IMR-90 (cell line): ENCODE measurements around the gene ENO4. TPM values are rescaled to one million over a fixed set of nuclear protein-coding genes. Genes with fewer than 3 reads are reported as not detected.

Experiments used
- ATAC-seq: fragments of 200-7000 bp; cut with Tn5 transposase; 2 replicates; pipeline ENCODE4 v1.9.1; 2020; ENCODE audit warnings: low read depth, mild to moderate bottlenecking, moderate library complexity
- BruUV-seq: library from RNA; stranded (reverse); fragments of 400-500 nt; replicated peaks from 2 replicates; lab custom pipeline; 2021; lab: Mats Ljungman, UMichigan
- CTCF ChIA-PET: fragments of 300-600 bp; formaldehyde crosslinking; extraction: SDS; loops from one replicate; lab custom pipeline; 2021; ENCODE audit warnings: antibody characterized with exemption; lab: Yijun Ruan, JAX
- POLR2A ChIA-PET: fragments of 300-600 bp; sonication (Branson Sonifier 250); formaldehyde crosslinking; loops from one replicate; lab custom pipeline; 2022; ENCODE audit warnings: antibody characterized with exemption; ENCODE audit not compliant: unreplicated experiment; lab: Charles Lee
- DNase-seq: peaks from one replicate; pipeline ENCODE4 v3.0.0; 2013
- H2AFZ ChIP-seq: replicated peaks from 2 replicates; pipeline ENCODE3; 2013; ENCODE audit warnings: low read length, mild to moderate bottlenecking; ENCODE audit not compliant: poor library complexity
- H2AK5ac ChIP-seq: 2 replicates; pipeline ENCODE4 v1.6.1; 2013; ENCODE audit warnings: low read depth, low read length, inconsistent platforms
- H2AK9ac ChIP-seq: replicated peaks from 2 replicates; pipeline ENCODE3; 2013; ENCODE audit warnings: mild to moderate bottlenecking, low read depth, low read length, moderate library complexity; ENCODE audit not compliant: poor library complexity
- H2BK120ac ChIP-seq: 2 replicates; pipeline ENCODE4 v1.6.1; 2013; ENCODE audit warnings: low read depth, low read length, inconsistent platforms
- H2BK15ac ChIP-seq: 3 replicates; pipeline ENCODE4 v1.6.1; 2013; ENCODE audit warnings: low read depth, low read length, inconsistent platforms
- H2BK20ac ChIP-seq: 2 replicates; pipeline ENCODE4 v1.6.1; 2013; ENCODE audit warnings: low read depth, mild to moderate bottlenecking, inconsistent platforms, low read length, moderate library complexity
- H2BK5ac ChIP-seq: 2 replicates; pipeline ENCODE4 v1.6.1; 2013; ENCODE audit warnings: mild to moderate bottlenecking, low read depth, low read length, inconsistent platforms; ENCODE audit not compliant: poor library complexity, severe bottlenecking
- H3K14ac ChIP-seq: replicated peaks from 2 replicates; pipeline ENCODE4 v1.6.1; 2013; ENCODE audit warnings: low read depth, low read length, inconsistent platforms
- H3K18ac ChIP-seq: 2 replicates; pipeline ENCODE4 v1.6.1; 2013; ENCODE audit warnings: low read depth, low read length, control low read depth
- H3K23ac ChIP-seq: 2 replicates; pipeline ENCODE4 v1.6.1; 2013; ENCODE audit warnings: low read depth, low read length, inconsistent platforms
- H3K27ac ChIP-seq: 2 replicates; pipeline ENCODE4 v1.5.1; 2013; ENCODE audit warnings: mild to moderate bottlenecking, control low read depth, low read length; ENCODE audit not compliant: insufficient read depth
- H3K27me3 ChIP-seq: 2 replicates; pipeline ENCODE4 v1.6.1; 2013; ENCODE audit warnings: low read length; ENCODE audit not compliant: control insufficient read depth, insufficient read depth
- H3K36me3 ChIP-seq: 2 replicates; pipeline ENCODE4 v1.6.1; 2013; ENCODE audit warnings: low read length, mixed read lengths; ENCODE audit not compliant: control insufficient read depth, insufficient read depth
- H3K4ac ChIP-seq: 2 replicates; pipeline ENCODE4 v1.6.1; 2013; ENCODE audit warnings: low read depth, low read length, inconsistent platforms
- H3K4me1 ChIP-seq: 2 replicates; pipeline ENCODE4 v1.6.1; 2013; ENCODE audit warnings: low read length, mixed read lengths; ENCODE audit not compliant: control insufficient read depth, insufficient read depth
- H3K4me2 ChIP-seq: 2 replicates; pipeline ENCODE4 v1.6.1; 2013; ENCODE audit warnings: low read depth, mild to moderate bottlenecking, control low read depth, low read length, moderate library complexity
- H3K4me3 ChIP-seq: 2 replicates; pipeline ENCODE4 v1.5.1; 2013; ENCODE audit warnings: low read depth, mild to moderate bottlenecking, control low read depth, low read length, moderate library complexity; ENCODE audit not compliant: insufficient read depth
- H3K56ac ChIP-seq: 2 replicates; pipeline ENCODE4 v1.6.1; 2013; ENCODE audit warnings: low read length, inconsistent platforms; ENCODE audit not compliant: insufficient read depth; ENCODE audit errors: extremely low read depth
- H3K79me1 ChIP-seq, 2 experiments: 2 replicates each; pipeline ENCODE4 v1.6.1; 2013; ENCODE audit warnings: low read length in 2 of 2, inconsistent platforms in 1 of 2, low read depth in 1 of 2
- H3K9ac ChIP-seq: 2 replicates; pipeline ENCODE4 v1.6.1; 2013; ENCODE audit warnings: low read depth, low read length, control low read depth
- H3K9me1 ChIP-seq: 2 replicates; pipeline ENCODE4 v1.6.1; 2013; ENCODE audit warnings: low read length, inconsistent platforms; ENCODE audit not compliant: insufficient read depth
- H3K9me3 ChIP-seq: 2 replicates; pipeline ENCODE4 v1.6.1; 2013; ENCODE audit warnings: low read length; ENCODE audit not compliant: control insufficient read depth, insufficient read depth
- H4K20me1 ChIP-seq: 2 replicates; pipeline ENCODE4 v1.6.1; 2013; ENCODE audit warnings: low read length, inconsistent platforms; ENCODE audit not compliant: insufficient read depth
- H4K5ac ChIP-seq: 2 replicates; pipeline ENCODE4 v1.6.1; 2013; ENCODE audit warnings: mild to moderate bottlenecking, low read depth, low read length, control low read depth
- H4K8ac ChIP-seq, 2 experiments: 2 replicates each; pipeline ENCODE4 v1.6.1; 2013; ENCODE audit warnings: low read depth in 2 of 2, low read length in 2 of 2, control low read depth in 1 of 2, inconsistent platforms in 1 of 2
- H4K91ac ChIP-seq: 2 replicates; pipeline ENCODE4 v1.6.1; 2013; ENCODE audit warnings: low read depth, low read length, inconsistent platforms; ENCODE audit not compliant: insufficient read depth
- BHLHE40 ChIP-seq: fragments of 150-350 bp; IDR thresholded peaks from 2 replicates; pipeline ENCODE4 v1.6.1; 2016; ENCODE audit warnings: mild to moderate bottlenecking, low read depth, low read length
- CEBPB ChIP-seq: IDR thresholded peaks from 2 replicates; pipeline ENCODE4 v1.6.1; 2012; ENCODE audit warnings: low read depth, low read length, improper control_type of control experiment
- CHD1 ChIP-seq: IDR thresholded peaks from 2 replicates; pipeline ENCODE4 v1.6.1; 2012; ENCODE audit warnings: low read depth, low read length, improper control_type of control experiment
- ELK1 ChIP-seq: fragments of 150-350 bp; IDR thresholded peaks from 2 replicates; pipeline ENCODE4 v1.6.1; 2016; ENCODE audit warnings: low read depth, mild to moderate bottlenecking, low read length, moderate library complexity, borderline replicate concordance
- MAFK ChIP-seq: IDR thresholded peaks from 2 replicates; pipeline ENCODE4 v1.6.1; 2012; ENCODE audit warnings: low read depth, low read length, improper control_type of control experiment
- MXI1 ChIP-seq: IDR thresholded peaks from 2 replicates; pipeline ENCODE4 v1.6.1; 2012; ENCODE audit warnings: low read depth, mild to moderate bottlenecking, low read length, moderate library complexity, borderline replicate concordance
- NFE2L2 ChIP-seq: fragments of 150-350 bp; IDR thresholded peaks from 2 replicates; pipeline ENCODE4 v1.6.1; 2016; ENCODE audit warnings: low read depth, mild to moderate bottlenecking, low read length
- POLR2A ChIP-seq: IDR thresholded peaks from 2 replicates; pipeline ENCODE4 v1.6.1; 2012; ENCODE audit warnings: mild to moderate bottlenecking, low read depth, low read length
- RCOR1 ChIP-seq: IDR thresholded peaks from 2 replicates; pipeline ENCODE4 v1.6.1; 2012; ENCODE audit warnings: mild to moderate bottlenecking, low read length, improper control_type of control experiment; ENCODE audit not compliant: insufficient replicate concordance
- SMC3 ChIP-seq: fragments of 150-350 bp; IDR thresholded peaks from 2 replicates; pipeline ENCODE4 v1.6.1; 2016; ENCODE audit warnings: low read depth, mild to moderate bottlenecking, antibody characterized with exemption, low read length, moderate library complexity
- WGBS, 2 experiments: methylation state at CpG; one replicate each; pipeline versions ENCODE4 v1.1.5 to v1.1.7; 2013; ENCODE audit warnings: missing lambda C conversion rate in 2 of 2; ENCODE audit not compliant: insufficient read length in 1 of 2; ENCODE audit errors: extremely low coverage in 2 of 2; 5-methylcytosine and 5-hydroxymethylcytosine counted together
- dilution Hi-C: fragments of 300-500 bp; cut with HindIII; formaldehyde crosslinking; loops from one replicate; pipeline ENCODE4 v1.14.3; 2018; ENCODE audit warnings: low sequenced_read_pairs; ENCODE audit not compliant: unreplicated experiment
- in situ Hi-C: fragments of 300-500 bp; cut with MboI; formaldehyde crosslinking; loops from 3 replicates; pipeline ENCODE4 v1.14.3; 2019; ENCODE audit warnings: low sequenced_read_pairs, inconsistent platforms, mixed read lengths
- intact Hi-C: fragments of 100-400 bp; cut with micrococcal nuclease; formaldehyde crosslinking; loops from 2 replicates; pipeline ENCODE4 v1.10.0; 2022
- polyA plus RNA-seq, 3 experiments: library from polyadenylated mRNA; depleted of rRNA; stranded (reverse); fragments of >200 nt; gene quantifications; 2 replicates each; pipeline ENCODE4 v1.2.3, GENCODE V29; 2012; ENCODE audit warnings: low replicate concordance in 1 of 3
- total RNA-seq: library from RNA; depleted of rRNA; stranded (reverse); fragments of >200 nt; gene quantifications from 2 replicates; pipeline ENCODE4 v1.2.3, GENCODE V29; 2012
- TF ChIP-seq, protein P1 (sequence below): fragments of 150-350 bp; IDR thresholded peaks from 2 replicates; pipeline ENCODE4 v1.6.1; 2017; ENCODE audit warnings: mild to moderate bottlenecking, antibody characterized with exemption, low read length, low read depth
- TF ChIP-seq, protein P2 (sequence below): conservative IDR thresholded peaks from 2 replicates; pipeline ENCODE4 v1.5.1; 2012; ENCODE audit warnings: mild to moderate bottlenecking, low read depth, low read length, improper control_type of control experiment

ENO4 gene
- total and polyA plus RNA-seq, 2 of the 4 experiments (the other 2 are of a cell fraction) = under 0.01 to 0.05 TPM

DNA sequence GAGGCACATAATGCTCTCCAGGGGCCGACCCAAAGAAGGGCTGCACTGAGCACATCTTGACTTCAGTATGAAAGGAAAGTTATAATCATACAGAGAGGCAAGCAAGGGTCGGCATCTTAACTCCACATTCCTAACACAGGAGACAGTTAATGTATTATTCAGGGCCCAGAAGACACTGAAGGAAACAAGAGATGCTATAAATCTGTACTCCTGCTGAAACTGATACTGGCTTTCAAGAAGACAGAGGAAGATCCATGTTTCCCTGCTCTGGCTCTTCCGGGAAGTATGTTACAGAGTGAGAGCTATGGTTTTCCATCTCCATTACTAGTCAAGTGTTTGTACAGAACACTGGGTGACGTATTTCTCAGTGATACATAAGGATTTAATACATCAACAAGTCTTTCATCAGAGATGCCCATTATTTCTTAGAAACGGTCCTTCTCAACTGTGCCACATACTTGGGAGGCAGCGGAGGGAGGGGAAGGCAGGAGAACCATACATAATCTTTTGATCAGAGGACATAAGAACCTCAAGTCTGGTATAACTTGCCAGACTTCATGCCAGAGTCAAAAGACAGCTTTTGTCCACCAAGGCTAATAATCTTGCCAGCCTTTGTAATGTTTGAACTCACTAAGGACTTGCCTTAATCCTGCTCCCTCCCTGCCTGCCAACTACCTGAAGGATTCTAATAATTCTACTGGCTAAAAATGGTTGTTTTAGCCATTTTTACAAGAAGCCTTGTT, 58.1 kb downstream of the ENO4 start:
- TF ChIP-seq ELK1 (no peak), MAFK (no peak), POLR2A (no peak), BHLHE40 (no peak), SMC3 (no peak), CHD1 (no peak), MXI1 (no peak), CEBPB (no peak), NFE2L2 (no peak), RCOR1 (no peak)
- TF ChIP-seq, protein P1, sequence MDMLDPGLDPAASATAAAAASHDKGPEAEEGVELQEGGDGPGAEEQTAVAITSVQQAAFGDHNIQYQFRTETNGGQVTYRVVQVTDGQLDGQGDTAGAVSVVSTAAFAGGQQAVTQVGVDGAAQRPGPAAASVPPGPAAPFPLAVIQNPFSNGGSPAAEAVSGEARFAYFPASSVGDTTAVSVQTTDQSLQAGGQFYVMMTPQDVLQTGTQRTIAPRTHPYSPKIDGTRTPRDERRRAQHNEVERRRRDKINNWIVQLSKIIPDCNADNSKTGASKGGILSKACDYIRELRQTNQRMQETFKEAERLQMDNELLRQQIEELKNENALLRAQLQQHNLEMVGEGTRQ = no peak
- TF ChIP-seq, protein P2, sequence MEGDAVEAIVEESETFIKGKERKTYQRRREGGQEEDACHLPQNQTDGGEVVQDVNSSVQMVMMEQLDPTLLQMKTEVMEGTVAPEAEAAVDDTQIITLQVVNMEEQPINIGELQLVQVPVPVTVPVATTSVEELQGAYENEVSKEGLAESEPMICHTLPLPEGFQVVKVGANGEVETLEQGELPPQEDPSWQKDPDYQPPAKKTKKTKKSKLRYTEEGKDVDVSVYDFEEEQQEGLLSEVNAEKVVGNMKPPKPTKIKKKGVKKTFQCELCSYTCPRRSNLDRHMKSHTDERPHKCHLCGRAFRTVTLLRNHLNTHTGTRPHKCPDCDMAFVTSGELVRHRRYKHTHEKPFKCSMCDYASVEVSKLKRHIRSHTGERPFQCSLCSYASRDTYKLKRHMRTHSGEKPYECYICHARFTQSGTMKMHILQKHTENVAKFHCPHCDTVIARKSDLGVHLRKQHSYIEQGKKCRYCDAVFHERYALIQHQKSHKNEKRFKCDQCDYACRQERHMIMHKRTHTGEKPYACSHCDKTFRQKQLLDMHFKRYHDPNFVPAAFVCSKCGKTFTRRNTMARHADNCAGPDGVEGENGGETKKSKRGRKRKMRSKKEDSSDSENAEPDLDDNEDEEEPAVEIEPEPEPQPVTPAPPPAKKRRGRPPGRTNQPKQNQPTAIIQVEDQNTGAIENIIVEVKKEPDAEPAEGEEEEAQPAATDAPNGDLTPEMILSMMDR = no peak
- Histone ChIP-seq H2AK9ac (no peak overlapping the region), H3K4me1 (no peaks in the 10 kb centered on the region), H2AK5ac (no peak overlapping the region), H3K14ac (no peak overlapping the region), H4K5ac (no peak overlapping the region), H2AFZ (no peak overlapping the region), H3K79me1 (no peaks in the 10 kb centered on the region), H3K9me1 (no peaks in the 10 kb centered on the region), H4K8ac (no peak overlapping the region), H4K91ac (no peak overlapping the region), H3K27me3 (no peaks in the 10 kb centered on the region), H4K20me1 (no peaks in the 10 kb centered on the region), H2BK5ac (no peak overlapping the region), H3K56ac (no peak overlapping the region), H2BK15ac (no peak overlapping the region), H2BK20ac (no peak overlapping the region), H3K18ac (no peak overlapping the region), H3K4ac (no peak overlapping the region), H2BK120ac (no peak overlapping the region), H3K4me3 (no peak overlapping the region), H3K27ac (no peak overlapping the region), H3K9ac (no peak overlapping the region), H3K9me3 (no peaks in the 10 kb centered on the region), H3K4me2 (no peak overlapping the region), H3K23ac (no peak overlapping the region), H3K36me3 (no peaks in the 10 kb centered on the region)
- ChIA-PET CTCF (no interaction called here), POLR2A (no interaction called here)
- in situ Hi-C loops = no loop called here
- no CpG with 5 or more reads among the region's 6 CpGs for WGBS, 2 experiments
- dilution Hi-C loops = no loop called here
- ATAC-seq (no peak), DNase-seq (no peak)
- BruUV-seq = no TSS peak
- intact Hi-C loops = no loop called here
